Common myeloid progenitor, CD34-positive (primary cell): ENCODE results near the gene FBLN7.
A peak's percentile ranks its signal among the peaks of the same experiment; 100 is the strongest.
"Not testable (repeated sequence)": the region's sequence is repeated elsewhere in the genome, so short reads cannot be mapped to it uniquely, and the experiment has no call there.

Source experiments
- CTCF ChIA-PET: fragments of 350-600 bp; sonication (Branson Sonifier 250); formaldehyde crosslinking; loops from one replicate; lab custom pipeline; 2021; ENCODE audit warnings: antibody characterized with exemption; lab: Charles Lee
- POLR2A ChIA-PET: fragments of 350-600 bp; sonication (Branson Sonifier 250); formaldehyde crosslinking; loops from one replicate; lab custom pipeline; 2021; ENCODE audit warnings: antibody characterized with exemption; lab: Charles Lee
- DNase-seq, 3 donors: peaks; one replicate each; pipeline versions ENCODE4 v3.0.0 to v3.0.0-alpha.2; 2013
- H3K27ac ChIP-seq, 2 experiments: 1 replicate in 1 of 2; 2 replicates in 1 of 2; pipeline ENCODE4 v1.7.0; 2013; ENCODE audit warnings: inconsistent platforms in 2 of 2, low read length in 2 of 2, mild to moderate bottlenecking in 2 of 2, low read depth in 1 of 2, moderate library complexity in 1 of 2; ENCODE audit not compliant: severe bottlenecking in 2 of 2, insufficient read depth in 1 of 2, poor library complexity in 1 of 2
- H3K27me3 ChIP-seq, 5 experiments: replicated peaks in 2 of 5; 1 replicate in 3 of 5; 2 replicates in 2 of 5; pipeline versions ENCODE4 v1.6.1 to v1.7.0; 2013; ENCODE audit warnings: low read length in 4 of 5, mild to moderate bottlenecking in 2 of 5, moderate library complexity in 2 of 5, inconsistent platforms in 1 of 5; ENCODE audit not compliant: insufficient read depth in 5 of 5, control insufficient read depth in 4 of 5
- H3K36me3 ChIP-seq, 4 experiments: 1 replicate in 2 of 4; 2 replicates in 2 of 4; pipeline versions ENCODE4 v1.6.1 to v1.7.0; 2013; ENCODE audit warnings: low read length in 3 of 4, control low read depth in 1 of 4, mild to moderate bottlenecking in 1 of 4; ENCODE audit not compliant: control insufficient read depth in 4 of 4, insufficient read depth in 4 of 4
- H3K4me1 ChIP-seq, 4 experiments: 1 replicate in 3 of 4; 2 replicates in 1 of 4; pipeline versions ENCODE4 v1.6.1 to v1.7.1; 2013; ENCODE audit warnings: low read length in 3 of 4, mild to moderate bottlenecking in 3 of 4, control low read depth in 1 of 4, inconsistent platforms in 1 of 4, moderate library complexity in 1 of 4; ENCODE audit not compliant: control insufficient read depth in 4 of 4, insufficient read depth in 4 of 4; ENCODE audit errors: control extremely low read depth in 1 of 4
- H3K4me3 ChIP-seq, 7 experiments: 1 replicate in 4 of 7; 2 replicates in 3 of 7; pipeline versions ENCODE4 v1.5.1 to v1.7.0; 2013; ENCODE audit warnings: mild to moderate bottlenecking in 7 of 7, low read length in 6 of 7, moderate library complexity in 6 of 7, inconsistent platforms in 2 of 7, low read depth in 2 of 7, control low read depth in 1 of 7; ENCODE audit not compliant: insufficient read depth in 4 of 7, control insufficient read depth in 1 of 7; ENCODE audit errors: extremely low read depth in 1 of 7
- H3K9me3 ChIP-seq, 5 experiments: 1 replicate in 4 of 5; 2 replicates in 1 of 5; pipeline versions ENCODE4 v1.6.1 to v1.7.1; 2013; ENCODE audit warnings: low read length in 4 of 5, mild to moderate bottlenecking in 2 of 5, inconsistent platforms in 1 of 5, low read depth in 1 of 5, moderate library complexity in 1 of 5; ENCODE audit not compliant: control insufficient read depth in 4 of 5, insufficient read depth in 2 of 5; ENCODE audit errors: control extremely low read depth in 1 of 5
- WGBS: methylation state at CpG from one replicate; pipeline ENCODE4 v1.1.5; 2013; ENCODE audit not compliant: insufficient coverage; 5-methylcytosine and 5-hydroxymethylcytosine counted together

FBLN7 gene

GRCh38 chr2:112199188-112199587 lies 61.0 kb downstream of the FBLN7 start:
- Histone ChIP-seq H3K27ac (no peak overlapping the region), H3K27me3 (no peaks in the 10 kb centered on the region), H3K4me3 (no peak overlapping the region), H3K9me3 (peaks cover 0 to 18% (median 6%) of the 10 kb centered on the region in 5 experiments), H3K36me3 (no peaks in the 10 kb centered on the region), H3K4me1 (peaks cover 0 to 15% (median 0%) of the 10 kb centered on the region in 4 experiments)
- POLR2A ChIA-PET: no interaction called here
- WGBS: 100% methylated on average over 3 of the region's 3 CpGs
- CTCF ChIA-PET: no interaction called here
- no peak for DNase-seq

- Histone ChIP-seq H3K9me3 (peaks cover 0 to 25% (median 8%) of the 10 kb centered on the region in 5 experiments), H3K27ac (no peak overlapping the region), H3K36me3 (no peaks in the 10 kb centered on the region), H3K4me1 (no peaks in the 10 kb centered on the region), H3K4me3 (no peak overlapping the region), H3K27me3 (no peaks in the 10 kb centered on the region)
- WGBS: no CpG with 5 or more reads among the region's 3 CpGs
- POLR2A ChIA-PET: no interaction called here
- CTCF ChIA-PET: no interaction called here
- DNase-seq: peak in 2 of 3 donors; percentile 13 to 27
Measured at GRCh38 chr2:112201696-112202430, 63.7 kb downstream of the FBLN7 start.

- H3K4me3 ChIP-seq: no peak overlapping the region
- no CpG with 5 or more reads among the region's 2 CpGs for WGBS
- POLR2A ChIA-PET: no interaction called here
- H3K27ac ChIP-seq: no peak overlapping the region
- peak; percentile 6 to 47 (median 30) for DNase-seq
- peaks cover 0 to 25% (median 9%) of the 10 kb centered on the region in 5 experiments for H3K9me3 ChIP-seq
- no peaks in the 10 kb centered on the region for H3K36me3 ChIP-seq
- no peaks in the 10 kb centered on the region for H3K27me3 ChIP-seq
- no peaks in the 10 kb centered on the region for H3K4me1 ChIP-seq
- CTCF ChIA-PET: interaction anchor here (0.9 to 1.1 kb wide), 2 partner anchors 14 to 83 kb away, joined by 3 read pairs; no protein-coding TSS in a partner anchor
Measured at GRCh38 chr2:112204411-112204810, 66.2 kb downstream of the FBLN7 start.

GRCh38 chr2:112207905-112208304 lies 69.7 kb downstream of the FBLN7 start:
- CTCF ChIA-PET: not testable (repeated sequence)

GRCh38 chr2:112216167-112216566 lies 78.0 kb downstream of the FBLN7 start:
- 100% methylated on average over 3 of the region's 3 CpGs for WGBS
- POLR2A ChIA-PET: no interaction called here

More at GRCh38 chr2:112207905-112208304, 69.7 kb downstream of the FBLN7 start:
- H3K27ac ChIP-seq, H3K36me3 ChIP-seq, H3K4me3 ChIP-seq, POLR2A ChIA-PET, DNase-seq, H3K27me3 ChIP-seq, H3K4me1 ChIP-seq: not testable (repeated sequence)
- peaks cover 0 to 19% (median 7%) of the 10 kb centered on the region in 5 experiments for H3K9me3 ChIP-seq
- 100% methylated on average over 1 of the region's 3 CpGs for WGBS

GRCh38 chr2:112217854-112218253 lies 79.7 kb downstream of the FBLN7 start:
- POLR2A ChIA-PET: no interaction called here
- peaks cover 4 to 20% (median 9%) of the 10 kb centered on the region in 5 experiments for H3K9me3 ChIP-seq
- CTCF ChIA-PET: no interaction called here

More at GRCh38 chr2:112216167-112216566, 78.0 kb downstream of the FBLN7 start:
- H3K9me3 ChIP-seq: peaks cover 0 to 11% (median 7%) of the 10 kb centered on the region in 5 experiments
- no peaks in the 10 kb centered on the region for H3K27me3 ChIP-seq
- no peak overlapping the region for H3K27ac ChIP-seq
- H3K36me3 ChIP-seq: peaks cover 12 to 35% (median 24%) of the 10 kb centered on the region in 4 experiments
- CTCF ChIA-PET: interaction anchor here (0.7 kb wide), 1 partner anchor 743 kb away, joined by 3 read pairs; no protein-coding TSS in a partner anchor
- no peaks in the 10 kb centered on the region for H3K4me1 ChIP-seq
- no peak overlapping the region for H3K4me3 ChIP-seq
- DNase-seq: peak in 1 of 3 donors; percentile 1

GRCh38 chr2:112220186-112220585 lies 82.0 kb downstream of the FBLN7 start:
- H3K9me3 ChIP-seq: peaks cover 4 to 20% (median 9%) of the 10 kb centered on the region in 5 experiments
- WGBS: 96% methylated on average over 2 of the region's 3 CpGs
- POLR2A ChIA-PET: no interaction called here

More at GRCh38 chr2:112217854-112218253, 79.7 kb downstream of the FBLN7 start:
- no peak overlapping the region for H3K4me3 ChIP-seq
- no peaks in the 10 kb centered on the region for H3K4me1 ChIP-seq
- H3K27ac ChIP-seq: no peak overlapping the region
- no peak for DNase-seq
- H3K27me3 ChIP-seq: no peaks in the 10 kb centered on the region
- peaks cover 11 to 39% (median 27%) of the 10 kb centered on the region in 4 experiments for H3K36me3 ChIP-seq

More at GRCh38 chr2:112220186-112220585, 82.0 kb downstream of the FBLN7 start:
- no peak for DNase-seq
- no peak overlapping the region for H3K27ac ChIP-seq
- no peak overlapping the region for H3K4me3 ChIP-seq
- no peaks in the 10 kb centered on the region for H3K27me3 ChIP-seq
- peaks cover 12 to 32% (median 22%) of the 10 kb centered on the region in 4 experiments for H3K36me3 ChIP-seq
- H3K4me1 ChIP-seq: no peaks in the 10 kb centered on the region
- CTCF ChIA-PET: no interaction called here
